GM19468 (cell line): ENCODE measurements around the gene TAB2.
"Not testable (repeated sequence)": the region's sequence is repeated elsewhere in the genome, so short reads cannot be mapped to it uniquely, and the experiment has no call there.

Experiments used
- ATAC-seq: cut with Tn5 transposase; IDR thresholded peaks from one replicate; pipeline ENCODE4 v1.9.1; 2021; ENCODE audit warnings: mild to moderate bottlenecking, moderate library complexity, moderate number of reproducible peaks; ENCODE audit not compliant: unreplicated experiment; ENCODE audit errors: extremely low read depth

The TAB2 gene

GRCh38 chr6:149452037-149452939 lies 134.8 kb downstream of the TAB2 start:
- no peak for ATAC-seq

- no peak for ATAC-seq
These were observed 136.3 kb downstream of the TAB2 start for GRCh38 chr6:149453597-149454345.

- no peak for ATAC-seq
These were observed 136.9 kb downstream of the TAB2 start for GRCh38 chr6:149454346-149454848.

GRCh38 chr6:149455031-149455732 lies 137.7 kb downstream of the TAB2 start:
- no peak for ATAC-seq

- no peak for ATAC-seq
These were observed 139.0 kb downstream of the TAB2 start for GRCh38 chr6:149456311-149457021.

GRCh38 chr6:149457316-149457884 lies 139.9 kb downstream of the TAB2 start:
- no peak for ATAC-seq

GRCh38 chr6:149458196-149458595 lies 140.7 kb downstream of the TAB2 start:
- ATAC-seq, result no peak

GRCh38 chr6:149458806-149459205 lies 141.3 kb downstream of the TAB2 start:
- ATAC-seq, result no peak

- ATAC-seq, result no peak
These were observed 142.2 kb downstream of the TAB2 start for GRCh38 chr6:149459761-149460160.

GRCh38 chr6:149460249-149460648 lies 142.7 kb downstream of the TAB2 start:
- not testable (repeated sequence) for ATAC-seq
